ENCODE results near the gene CD300H.

CD300H gene

DNA sequence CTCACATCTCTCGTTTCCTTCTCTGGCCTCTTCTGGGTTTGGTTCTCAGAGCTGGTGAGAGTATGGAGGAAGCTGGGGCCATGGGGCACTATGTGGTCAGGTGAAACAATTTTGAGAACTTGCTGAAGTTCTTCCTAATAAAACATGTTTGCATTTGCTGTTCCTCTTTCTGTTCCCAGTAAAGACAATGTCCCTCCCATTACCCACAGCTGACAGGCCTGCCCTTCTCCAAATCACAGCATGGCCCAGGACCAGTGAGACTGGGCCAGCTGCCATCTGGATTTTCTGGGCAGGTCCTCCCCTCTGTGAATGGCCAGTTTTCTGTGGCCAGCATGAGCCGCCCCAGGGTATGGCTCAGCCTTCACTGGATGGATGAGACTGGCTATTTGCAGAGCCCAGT, at the start of gene CD300H:
Gene CD300H, minus strand, starts transcription at position 113 of the 400 bp plus-strand sequence.
- DNase-seq (ENCODE audit: low read depth): no peak
- TF ChIP-seq CTCF (conservative IDR thresholded peaks at IDR 0.05; ENCODE audit: control insufficient read depth, insufficient read depth, low read depth, low read length): no peak
- no peak within 1 kb of the TSS for H3K4me3 ChIP-seq (ENCODE audit: control insufficient read depth, low read depth, low read length)

GRCh38 chr17:74616696-74617095, 49.4 kb upstream of the CD300H start:
- TF ChIP-seq CTCF (conservative IDR thresholded peaks at IDR 0.05; ENCODE audit: control insufficient read depth, insufficient read depth, low read depth, low read length): no peak
- no peak for DNase-seq (ENCODE audit: low read depth)
- H3K4me3 ChIP-seq (ENCODE audit: control insufficient read depth, low read depth, low read length): no peak overlapping the region

DNA sequence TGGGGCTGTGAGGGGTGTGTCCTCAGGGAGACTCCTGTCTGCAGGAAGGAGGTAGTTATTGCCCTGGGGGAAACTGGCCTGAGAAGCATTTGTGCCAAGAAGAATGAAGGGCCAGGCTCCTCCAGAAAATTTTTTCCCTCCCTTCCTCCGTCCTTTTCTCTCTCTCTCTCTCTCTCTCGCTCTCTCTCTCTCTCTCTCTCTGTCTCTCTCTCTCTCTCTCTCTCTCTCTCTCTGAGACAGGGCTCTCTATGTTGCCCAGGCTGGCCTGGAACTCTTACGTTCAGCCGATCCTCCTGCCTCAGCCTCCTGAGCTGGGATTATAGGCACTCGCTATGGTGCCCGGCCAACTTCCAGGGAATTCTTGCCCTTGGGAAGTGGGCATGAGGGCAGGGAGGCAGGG, 44.7 kb upstream of the CD300H start:
- no peak for TF ChIP-seq CTCF (conservative IDR thresholded peaks at IDR 0.05; ENCODE audit: control insufficient read depth, insufficient read depth, low read depth, low read length)
- DNase-seq (ENCODE audit: low read depth): no peak
- no peak overlapping the region for H3K4me3 ChIP-seq (ENCODE audit: control insufficient read depth, low read depth, low read length)

- no peak for TF ChIP-seq CTCF (conservative IDR thresholded peaks at IDR 0.05; ENCODE audit: control insufficient read depth, insufficient read depth, low read depth, low read length)
- no peak overlapping the region for H3K4me3 ChIP-seq (ENCODE audit: control insufficient read depth, low read depth, low read length)
- no peak for DNase-seq (ENCODE audit: low read depth)
These were observed 42.8 kb upstream of the CD300H start for GRCh38 chr17:74610108-74610507.

GRCh38 chr17:74608511-74608910, 41.2 kb upstream of the CD300H start:
- H3K4me3 ChIP-seq (ENCODE audit: control insufficient read depth, low read depth, low read length): no peak overlapping the region
- TF ChIP-seq CTCF (conservative IDR thresholded peaks at IDR 0.05; ENCODE audit: control insufficient read depth, insufficient read depth, low read depth, low read length): no peak
- DNase-seq (ENCODE audit: low read depth): no peak

DNA sequence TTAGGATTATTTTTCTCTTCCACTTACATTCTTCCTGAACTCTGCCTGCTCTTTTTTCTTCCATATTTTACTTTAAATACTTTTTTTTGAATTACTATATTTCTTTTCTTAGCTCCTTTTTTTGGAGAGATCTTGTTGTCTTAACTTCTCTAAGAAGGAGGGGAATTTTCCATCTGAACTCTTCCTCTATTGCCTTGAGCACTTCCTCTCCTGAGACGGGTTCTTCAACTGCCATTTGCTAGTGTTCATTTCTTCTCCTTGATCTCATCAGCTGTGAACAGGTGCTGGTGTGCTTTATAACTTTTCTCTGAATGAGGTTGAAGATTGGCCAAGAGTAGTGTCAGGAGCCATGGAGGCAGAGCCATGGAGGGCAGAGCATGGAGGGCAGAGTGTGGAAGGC, 39.9 kb upstream of the CD300H start:
- H3K4me3 ChIP-seq (ENCODE audit: control insufficient read depth, low read depth, low read length): no peak overlapping the region
- TF ChIP-seq CTCF (conservative IDR thresholded peaks at IDR 0.05; ENCODE audit: control insufficient read depth, insufficient read depth, low read depth, low read length): no peak
- no peak for DNase-seq (ENCODE audit: low read depth)

DNA sequence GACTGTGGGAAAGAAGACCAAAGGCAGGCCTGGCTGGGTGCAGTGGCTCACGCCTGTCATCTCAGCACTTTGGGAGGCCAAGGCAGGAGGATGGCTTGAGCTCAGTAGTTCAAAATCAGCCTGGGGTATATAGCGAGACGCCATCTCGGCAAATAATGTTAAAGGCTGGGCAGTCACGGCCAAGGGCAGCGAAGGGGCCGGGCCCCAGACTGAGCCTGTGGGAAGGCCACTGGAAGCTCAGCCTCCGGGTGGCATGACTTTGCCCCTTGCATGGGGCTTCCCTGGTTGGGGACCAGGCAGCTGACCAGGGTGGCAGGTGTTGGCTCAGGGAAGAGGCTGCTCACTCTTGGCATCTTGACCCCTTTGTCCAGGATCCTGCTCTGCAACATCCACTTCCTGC, 38.7 kb upstream of the CD300H start:
- H3K4me3 ChIP-seq (ENCODE audit: control insufficient read depth, low read depth, low read length): no peak overlapping the region
- no peak for DNase-seq (ENCODE audit: low read depth)
- TF ChIP-seq CTCF (conservative IDR thresholded peaks at IDR 0.05; ENCODE audit: control insufficient read depth, insufficient read depth, low read depth, low read length): no peak

Data from fibroblast of mammary gland (primary cell).